Adrenal gland (tissue), 5 donors: ENCODE data around the gene METTL2B.

Source experiments
- POLR2A ChIP-seq, 2 donors: fragments of 450-650 bp; IDR thresholded peaks; one replicate each; pipeline ENCODE4 v1.6.1; 2017; ENCODE audit warnings: antibody characterized with exemption in 2 of 2, mild to moderate bottlenecking in 2 of 2, moderate library complexity in 1 of 2
- TF ChIP-seq, protein P1 (sequence below), 6 experiments: fragments of 450-650 bp in 4 of 6; fragments of 200-600 bp in 2 of 6; sonication (generic) in 1 of 6; IDR thresholded peaks; 1 replicate in 5 of 6; 2 replicates in 1 of 6; pipeline versions ENCODE4 v1.5.1 to v1.8.0; 2016 to 2021; ENCODE audit warnings: antibody characterized with exemption in 6 of 6, mild to moderate bottlenecking in 2 of 6, moderate library complexity in 1 of 6
- donor health status: DM: no; HTN: no; CAD: no.

DNA sequence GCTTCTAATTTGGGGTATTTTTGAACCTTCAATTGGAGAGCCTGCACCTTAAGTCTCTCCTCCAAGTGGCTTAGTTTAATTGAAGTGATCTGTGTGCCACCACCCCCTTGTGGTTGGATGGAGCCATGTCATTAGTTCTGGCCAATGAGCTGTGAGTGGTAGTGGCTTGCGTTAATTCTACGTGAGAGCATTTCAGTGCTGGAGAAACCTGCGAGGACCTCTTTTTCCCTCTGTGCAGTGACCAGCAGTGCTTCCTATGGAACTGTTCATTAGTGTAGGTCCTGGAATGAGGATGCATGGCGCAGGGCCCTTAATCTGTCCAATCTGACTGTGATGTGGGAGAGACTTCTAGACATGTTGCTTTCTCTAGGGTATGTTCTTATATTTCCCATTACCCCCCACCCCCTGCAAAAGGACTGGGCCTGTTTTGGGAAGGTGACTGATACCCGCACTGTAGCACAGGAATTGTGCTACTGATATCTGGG lies 17.1 kb upstream of the METTL2B start:
- TF ChIP-seq, protein P1, sequence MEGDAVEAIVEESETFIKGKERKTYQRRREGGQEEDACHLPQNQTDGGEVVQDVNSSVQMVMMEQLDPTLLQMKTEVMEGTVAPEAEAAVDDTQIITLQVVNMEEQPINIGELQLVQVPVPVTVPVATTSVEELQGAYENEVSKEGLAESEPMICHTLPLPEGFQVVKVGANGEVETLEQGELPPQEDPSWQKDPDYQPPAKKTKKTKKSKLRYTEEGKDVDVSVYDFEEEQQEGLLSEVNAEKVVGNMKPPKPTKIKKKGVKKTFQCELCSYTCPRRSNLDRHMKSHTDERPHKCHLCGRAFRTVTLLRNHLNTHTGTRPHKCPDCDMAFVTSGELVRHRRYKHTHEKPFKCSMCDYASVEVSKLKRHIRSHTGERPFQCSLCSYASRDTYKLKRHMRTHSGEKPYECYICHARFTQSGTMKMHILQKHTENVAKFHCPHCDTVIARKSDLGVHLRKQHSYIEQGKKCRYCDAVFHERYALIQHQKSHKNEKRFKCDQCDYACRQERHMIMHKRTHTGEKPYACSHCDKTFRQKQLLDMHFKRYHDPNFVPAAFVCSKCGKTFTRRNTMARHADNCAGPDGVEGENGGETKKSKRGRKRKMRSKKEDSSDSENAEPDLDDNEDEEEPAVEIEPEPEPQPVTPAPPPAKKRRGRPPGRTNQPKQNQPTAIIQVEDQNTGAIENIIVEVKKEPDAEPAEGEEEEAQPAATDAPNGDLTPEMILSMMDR (IDR thresholded peaks at IDR 0.05) = peak; percentile 72 to 82 (median 77)
- no peak for TF ChIP-seq POLR2A (IDR thresholded peaks at IDR 0.05)
